Panc1 (cell line): ENCODE results near the gene MAN2C1.

Experiments used
- CTCF ChIP-seq: fragments of 450-650 bp; IDR thresholded peaks from 2 replicates; pipeline ENCODE4 v1.5.1; 2017; ENCODE audit warnings: mild to moderate bottlenecking
- POLR2AphosphoS5 ChIP-seq: IDR thresholded peaks from 2 replicates; pipeline ENCODE4 v1.6.1; 2012; ENCODE audit warnings: mild to moderate bottlenecking, low read depth, low read length, moderate library complexity
- SIN3A ChIP-seq: IDR thresholded peaks from 2 replicates; pipeline ENCODE4 v1.6.1; 2012; ENCODE audit warnings: low read depth, mild to moderate bottlenecking, low read length, moderate library complexity, borderline replicate concordance; ENCODE audit not compliant: insufficient read depth

- TF ChIP-seq CTCF (no peak), POLR2AphosphoS5 (no peak), SIN3A (no peak)
Measured at GRCh38 chr15:75353604-75354003, 14.8 kb downstream of the MAN2C1 start.
